ENCODE data around the gene TICAM2.

- TF ChIP-seq CTCF (IDR thresholded peaks at IDR 0.05 in 4 of 5, conservative IDR thresholded peaks at IDR 0.05 in 1 of 5) (no peak), POLR2A (IDR thresholded peaks at IDR 0.05) (no peak)
These were observed 58.2 kb downstream of the TICAM2 start for GRCh38 chr5:115544043-115544435.

Data from gastrocnemius medialis (tissue), 4 donors.